Right renal pelvis (tissue), 4 donors: ENCODE data around the gene OR2S2. TPM values are rescaled to one million over a fixed set of nuclear protein-coding genes. Genes with fewer than 3 reads are reported as not detected.

Experiments used
- DNase-seq, 4 donors: peaks; one replicate each; pipeline ENCODE4 v3.0.0-alpha.2; 2013; ENCODE audit warnings: low read depth in 4 of 4, low spot score in 3 of 4, missing footprints in 1 of 4
- polyA plus RNA-seq, 4 donors: library from polyadenylated mRNA; unstranded; fragments of 120-200 nt; gene quantifications; one replicate each; pipeline ENCODE4 v1.2.1, GENCODE V29; 2013; ENCODE audit not compliant: insufficient read length in 4 of 4

Gene OR2S2
- polyA plus RNA-seq, 4 donors, result not detected

DNA sequence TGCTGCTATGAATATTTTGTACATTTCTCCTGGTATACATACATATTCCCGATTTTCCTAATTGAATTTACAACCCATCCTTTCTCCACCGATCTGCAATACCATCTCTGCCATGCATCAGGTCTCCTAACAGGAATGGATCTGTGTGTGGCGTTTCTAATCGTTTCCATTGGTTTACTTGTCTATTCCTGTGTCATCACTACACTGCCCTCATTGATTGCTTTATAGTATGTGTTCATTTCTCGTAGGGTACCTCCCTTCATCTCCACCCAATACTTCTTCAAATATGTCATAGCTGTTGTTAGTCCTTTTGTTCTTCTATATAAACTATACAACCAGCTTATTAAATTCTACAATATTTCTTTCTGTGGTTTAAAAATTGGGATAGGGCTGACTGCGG lies 7.1 kb upstream of the OR2S2 start:
- no peak for DNase-seq

DNA sequence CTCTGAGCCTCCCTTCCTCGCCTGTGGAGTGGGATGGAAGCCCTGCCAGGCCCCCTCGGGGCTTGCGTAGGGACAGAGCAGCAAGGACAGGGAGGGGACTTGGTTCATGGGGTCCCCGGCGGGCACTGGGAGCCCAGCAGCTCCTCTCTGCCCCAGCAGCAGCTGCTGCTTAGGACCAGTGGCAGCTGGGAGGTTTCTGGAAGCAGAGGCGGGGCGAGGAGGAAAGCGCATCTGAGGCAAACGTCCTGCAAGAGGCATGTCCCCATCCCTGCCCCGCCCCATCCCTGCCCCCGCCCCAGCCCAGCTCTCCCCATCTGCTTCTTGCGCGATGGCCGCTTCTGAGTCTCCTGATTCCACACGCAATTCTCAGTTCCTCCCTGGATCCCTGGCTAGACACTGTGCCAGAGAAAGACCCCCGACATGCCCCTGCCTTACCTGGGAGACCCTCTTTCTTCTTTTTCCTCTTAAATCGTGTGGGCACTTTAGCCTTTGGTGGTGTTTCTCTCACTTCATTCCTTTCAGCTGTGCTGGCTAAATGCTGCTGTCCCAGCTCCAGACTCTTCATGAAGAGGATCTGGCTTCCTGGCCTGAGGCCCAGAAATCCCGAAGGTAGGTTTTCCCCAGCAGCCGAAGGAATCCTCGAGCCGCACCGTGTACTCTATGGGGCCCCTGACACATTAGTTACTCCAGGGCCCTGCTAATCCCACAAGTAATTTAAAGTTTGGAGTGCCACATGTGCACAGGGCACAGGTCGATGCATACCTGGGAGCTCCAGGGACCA lies 4.4 kb upstream of the OR2S2 start:
- no peak for DNase-seq

DNA sequence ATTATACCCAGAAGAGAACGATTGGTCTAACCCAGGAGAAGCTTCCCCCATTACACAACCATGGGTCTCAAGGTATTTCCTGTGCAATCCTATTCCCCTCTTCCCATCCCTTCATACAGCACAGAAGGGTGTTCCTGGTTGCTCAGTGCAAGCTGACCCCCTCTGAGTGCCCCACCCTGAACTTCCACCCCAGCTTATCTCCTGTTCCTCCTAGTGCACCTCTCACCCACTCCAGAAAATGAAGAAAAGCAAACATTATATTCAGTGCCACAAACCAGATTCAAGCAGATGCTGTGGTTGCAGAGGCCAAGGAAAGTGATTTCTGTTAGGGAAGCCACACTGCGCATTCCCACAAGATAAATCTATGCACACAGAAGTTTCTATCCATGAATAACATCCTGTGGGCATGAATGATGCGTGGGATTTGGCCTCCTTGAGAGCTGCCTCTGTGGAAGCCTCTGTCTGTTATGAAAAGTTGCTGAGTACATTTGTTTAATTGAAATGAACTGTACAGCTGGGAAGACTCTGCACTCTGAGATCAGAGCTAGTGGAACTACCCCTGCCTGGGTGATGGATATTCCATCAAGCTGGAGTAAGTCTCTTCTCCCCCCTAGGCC lies 2.2 kb upstream of the OR2S2 start:
- no peak for DNase-seq

DNA sequence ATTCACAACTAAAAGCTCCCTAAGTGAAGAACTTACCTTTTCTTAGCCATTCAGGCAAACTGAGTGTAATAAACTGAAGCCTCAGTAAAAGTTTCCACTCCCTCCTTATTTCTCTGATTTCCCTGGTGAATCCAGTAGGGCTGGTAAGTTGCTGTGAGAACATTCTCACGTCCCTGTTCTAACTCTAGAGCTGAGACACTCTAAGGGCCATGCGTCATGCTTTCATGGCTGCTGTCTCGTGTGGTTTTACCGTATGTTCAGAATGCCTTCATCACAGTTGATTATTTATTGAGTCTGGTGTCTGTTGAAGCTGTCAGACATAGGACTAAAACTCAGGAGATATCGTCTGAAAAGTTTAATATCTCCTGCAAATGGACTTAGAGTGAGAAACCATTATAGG lies 1.3 kb downstream of the OR2S2 start:
- DNase-seq, result no peak

DNA sequence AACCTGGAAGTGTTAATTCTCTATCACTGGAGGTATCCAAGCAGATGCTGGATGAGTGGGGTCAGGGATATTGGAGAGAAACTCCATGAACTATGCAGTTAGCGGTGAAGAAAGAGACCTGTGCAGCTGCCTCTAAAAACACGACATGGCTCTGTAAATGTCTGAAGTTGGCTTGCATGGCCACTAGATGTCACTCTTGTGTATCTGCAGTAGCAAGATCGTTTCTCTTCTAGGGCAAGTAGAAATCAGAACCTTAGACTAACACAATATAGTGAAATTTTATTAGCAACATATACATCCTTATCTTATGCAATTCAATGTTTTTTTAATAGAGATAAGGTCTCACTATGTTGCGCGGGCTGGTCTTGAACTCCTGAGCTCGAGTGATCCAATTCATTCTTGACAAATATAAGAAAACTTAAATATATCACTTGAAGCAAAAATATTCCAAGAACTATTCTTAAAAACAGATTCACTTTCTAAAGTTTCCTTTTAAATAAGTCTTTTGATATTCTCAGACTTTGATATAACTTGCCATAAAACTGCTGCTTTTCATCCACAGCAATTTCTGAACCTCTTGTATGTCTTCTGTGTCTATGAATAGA lies 2.9 kb downstream of the OR2S2 start:
- peak; percentile 53 to 68 (median 56) for DNase-seq

DNA sequence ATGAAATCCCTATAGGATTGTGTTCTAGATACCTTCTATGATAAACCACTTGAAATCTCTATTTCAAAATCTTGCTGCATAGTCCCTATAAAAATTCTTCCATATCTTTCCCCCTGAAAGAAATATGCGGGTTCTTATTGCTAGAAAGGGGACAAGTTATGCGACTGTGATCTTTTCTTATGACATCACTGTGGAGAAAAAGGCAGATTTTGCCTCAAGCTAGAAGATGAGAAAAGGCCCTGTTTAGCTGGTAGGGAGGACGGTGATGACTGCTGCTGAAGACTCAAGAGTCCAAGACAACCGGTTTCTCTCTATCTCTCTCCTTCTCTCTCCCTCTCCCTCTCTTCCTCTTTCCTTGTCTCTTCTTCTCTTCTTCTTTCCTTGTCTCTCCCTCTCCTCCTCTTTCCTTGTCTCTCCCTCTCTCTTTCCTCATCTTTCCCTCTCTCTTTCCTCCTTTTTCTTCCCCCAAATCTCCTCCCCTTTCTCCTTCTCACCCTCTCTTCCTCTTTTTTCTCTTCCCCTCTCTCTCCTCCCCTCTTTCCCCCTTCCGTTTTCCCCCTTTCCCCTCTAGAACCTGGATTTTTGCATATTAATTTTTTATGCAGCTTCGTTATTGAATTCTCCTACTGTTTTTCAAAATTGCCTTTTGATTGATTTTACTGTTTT lies 5.3 kb downstream of the OR2S2 start:
- no peak for DNase-seq

DNA sequence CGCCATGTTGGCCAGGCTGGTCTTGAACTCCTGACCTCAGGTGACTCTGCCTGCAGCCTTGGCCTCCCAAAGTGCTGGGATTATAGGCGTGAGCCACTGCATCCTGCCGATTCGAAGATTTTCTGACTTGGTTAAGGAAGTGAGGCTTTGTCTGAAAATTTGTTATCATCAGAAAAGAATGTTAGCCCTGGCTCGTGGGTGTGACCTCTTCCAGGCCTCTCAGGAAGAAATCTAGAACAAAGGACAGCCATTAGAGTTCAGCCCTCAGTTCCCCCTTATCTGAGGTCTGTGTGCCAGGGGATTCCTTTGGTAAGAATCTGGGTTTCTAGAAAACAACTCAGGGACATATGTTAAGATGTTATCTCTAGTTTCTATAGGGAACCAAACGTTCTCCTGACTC lies 6.2 kb downstream of the OR2S2 start:
- DNase-seq, result no peak

DNA sequence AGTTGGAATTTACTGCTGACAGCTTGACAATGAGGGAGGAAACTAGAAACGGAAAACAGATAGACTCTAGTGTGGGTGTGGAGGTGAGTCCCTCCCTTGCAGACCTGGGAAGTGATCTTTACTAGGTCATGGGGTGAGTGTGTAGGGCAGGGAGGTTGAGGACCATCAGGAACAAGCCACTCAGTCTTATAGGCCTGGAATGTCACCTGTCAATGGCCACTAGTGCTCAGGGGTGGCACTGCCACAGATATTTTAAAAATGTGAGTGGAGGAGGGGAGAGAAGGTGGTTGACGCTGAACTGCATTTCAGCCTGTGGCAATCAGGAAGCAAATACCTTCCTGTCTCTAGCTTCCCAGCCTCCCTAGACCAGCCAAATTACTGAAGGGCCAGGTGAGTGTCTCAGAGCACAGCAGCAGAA lies 9.0 kb downstream of the OR2S2 start:
- no peak for DNase-seq

DNA sequence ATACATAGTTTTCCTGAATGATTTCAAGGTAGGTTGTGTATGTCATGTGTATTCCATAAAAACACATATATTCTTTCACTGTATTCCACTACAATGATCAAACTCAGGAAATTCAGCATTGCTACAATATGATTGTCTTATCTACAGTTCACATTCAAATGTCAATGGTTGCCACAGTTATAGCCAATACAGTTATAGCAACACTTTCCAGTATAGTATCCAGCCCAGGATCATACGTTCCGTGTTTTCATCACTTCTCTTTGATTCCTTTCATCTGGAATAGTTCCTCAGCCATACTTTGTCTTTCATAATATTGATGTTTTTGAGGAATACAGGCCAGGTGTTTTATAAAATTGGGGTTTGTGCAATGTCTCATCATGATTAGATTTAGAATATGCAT lies 9.5 kb downstream of the OR2S2 start:
- no peak for DNase-seq

DNA sequence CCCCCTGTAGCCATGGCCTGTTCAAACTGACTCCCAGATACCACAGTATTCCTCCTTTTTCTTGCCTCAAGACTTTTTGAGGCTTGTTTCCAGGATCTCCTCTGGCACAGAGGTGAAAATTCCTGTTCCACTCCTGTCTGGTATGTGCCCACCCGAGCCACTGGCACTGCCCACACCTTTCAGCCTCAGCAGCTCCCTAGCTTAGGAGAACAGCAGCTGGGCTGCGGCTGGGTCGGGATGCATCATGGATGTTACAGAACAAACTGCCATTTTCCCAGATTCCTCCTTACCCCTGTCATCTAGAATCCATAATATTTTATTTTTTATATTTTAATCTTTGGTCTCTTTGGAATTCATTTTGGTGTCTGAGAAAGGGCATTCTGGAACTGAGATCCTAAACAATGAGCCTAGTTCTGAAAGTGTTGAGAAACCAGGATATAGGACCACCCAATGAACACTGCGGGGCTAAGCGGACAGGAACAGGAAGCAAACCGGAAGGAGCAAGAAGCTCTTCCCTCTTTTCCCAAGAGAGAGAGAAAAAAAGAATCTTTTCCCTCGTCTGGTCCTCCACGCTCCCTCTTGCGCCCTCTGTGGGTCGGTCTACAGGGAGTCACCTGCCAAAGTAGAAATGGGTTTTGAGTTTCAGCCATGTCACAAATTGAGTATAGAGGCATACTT lies 12.5 kb downstream of the OR2S2 start:
- peak; percentile 53 to 73 (median 65) for DNase-seq

DNA sequence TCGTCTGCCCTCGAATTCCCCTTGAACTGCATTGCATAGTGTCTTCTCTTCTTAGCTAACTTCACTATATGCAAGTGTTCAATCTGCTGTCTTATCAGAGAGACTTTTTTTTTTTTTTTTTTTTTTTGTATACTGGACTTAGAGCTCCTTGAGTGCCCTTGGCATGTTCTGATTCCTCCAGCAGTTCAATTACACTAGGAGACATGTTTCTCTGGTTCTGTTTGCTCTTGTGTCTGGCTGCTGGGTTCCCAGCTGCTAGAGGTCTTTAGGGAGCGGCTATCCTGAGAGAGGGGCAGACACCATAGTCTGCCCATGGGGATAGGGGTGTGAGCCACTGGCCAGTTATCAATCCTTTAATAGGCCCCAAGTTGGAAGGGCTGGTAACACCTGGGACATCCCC lies 13.1 kb downstream of the OR2S2 start:
- DNase-seq, result no peak

DNA sequence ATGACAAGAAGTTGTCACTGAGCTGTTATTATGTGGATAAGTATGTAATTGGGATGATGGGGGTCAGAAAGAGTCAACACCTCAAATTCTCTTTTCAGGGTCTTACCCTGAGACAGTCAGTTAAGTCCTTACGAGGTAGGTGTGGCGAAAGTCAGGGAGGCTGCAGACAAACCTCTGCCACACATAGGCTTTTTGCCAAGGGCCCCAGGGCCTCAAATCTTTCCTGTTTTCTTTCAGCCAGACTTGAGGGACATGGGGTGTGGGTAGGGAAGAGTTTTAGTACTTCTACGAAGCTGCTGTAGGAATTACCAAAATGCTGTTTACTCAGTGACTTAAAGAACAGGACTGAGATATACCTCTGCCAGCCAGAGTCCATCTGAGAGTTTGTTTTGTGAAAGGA lies 13.8 kb downstream of the OR2S2 start:
- no peak for DNase-seq

DNA sequence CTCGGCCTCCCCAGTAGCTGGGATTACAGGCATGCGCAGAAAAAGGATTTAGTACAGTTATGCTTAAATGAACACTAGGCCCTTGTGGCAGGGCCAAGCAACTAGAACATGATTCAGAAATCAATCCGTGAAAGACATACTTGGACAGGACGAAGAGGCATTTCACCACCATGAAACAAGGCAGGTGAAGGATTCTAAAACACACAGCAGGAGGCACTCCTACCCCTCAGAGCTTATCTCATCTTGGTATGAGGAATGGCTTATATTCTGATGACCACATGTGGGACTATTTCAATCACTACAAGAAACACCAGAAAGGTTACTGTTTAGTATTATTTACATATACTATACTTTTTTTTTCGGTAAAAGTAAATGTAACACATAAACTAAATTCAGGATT lies 15.7 kb downstream of the OR2S2 start:
- DNase-seq, result no peak

DNA sequence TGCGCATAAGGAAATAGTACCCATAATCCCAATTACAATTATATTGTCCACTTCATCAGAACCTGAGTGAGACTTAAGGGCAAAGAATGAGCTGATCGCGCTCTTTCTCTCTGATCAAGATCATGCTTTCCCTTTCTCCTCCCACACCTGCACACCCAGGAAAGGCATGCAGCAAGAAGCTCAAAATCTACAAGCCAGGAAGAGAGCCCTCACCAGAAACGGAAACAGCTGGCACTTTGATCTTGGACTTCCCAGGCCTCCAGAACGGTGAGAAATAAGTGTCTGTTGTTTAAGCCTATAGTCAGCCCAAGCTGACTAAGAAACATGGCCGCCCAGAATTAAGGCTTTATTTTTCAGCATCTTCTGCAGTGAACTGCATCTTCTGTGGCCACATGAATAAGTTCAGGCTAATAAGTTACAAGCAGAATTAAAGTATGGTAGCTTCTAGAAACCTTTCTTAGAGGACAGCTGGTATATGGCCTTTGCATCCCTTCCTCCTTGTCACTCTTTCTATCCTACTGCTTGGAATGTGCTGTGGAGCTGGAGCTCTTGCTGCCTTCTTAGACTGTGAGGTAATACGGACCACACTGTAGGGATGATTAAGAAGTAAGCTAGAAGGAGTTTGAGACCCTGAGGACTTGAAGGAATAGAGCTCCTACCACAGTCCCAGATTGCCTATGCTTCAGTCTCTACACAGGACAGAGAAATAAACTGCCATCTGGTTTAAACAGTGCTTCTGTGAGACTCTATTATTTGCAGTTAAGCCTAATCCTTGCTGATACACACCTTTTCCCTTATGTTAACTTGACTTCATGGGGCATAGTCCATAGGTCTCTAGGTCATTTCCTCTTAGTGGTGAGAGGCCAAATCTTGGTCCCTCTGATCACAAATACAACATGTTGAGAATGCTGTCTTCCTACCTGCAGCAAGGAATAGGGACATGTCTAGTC lies 17.2 kb downstream of the OR2S2 start:
- no peak for DNase-seq

DNA sequence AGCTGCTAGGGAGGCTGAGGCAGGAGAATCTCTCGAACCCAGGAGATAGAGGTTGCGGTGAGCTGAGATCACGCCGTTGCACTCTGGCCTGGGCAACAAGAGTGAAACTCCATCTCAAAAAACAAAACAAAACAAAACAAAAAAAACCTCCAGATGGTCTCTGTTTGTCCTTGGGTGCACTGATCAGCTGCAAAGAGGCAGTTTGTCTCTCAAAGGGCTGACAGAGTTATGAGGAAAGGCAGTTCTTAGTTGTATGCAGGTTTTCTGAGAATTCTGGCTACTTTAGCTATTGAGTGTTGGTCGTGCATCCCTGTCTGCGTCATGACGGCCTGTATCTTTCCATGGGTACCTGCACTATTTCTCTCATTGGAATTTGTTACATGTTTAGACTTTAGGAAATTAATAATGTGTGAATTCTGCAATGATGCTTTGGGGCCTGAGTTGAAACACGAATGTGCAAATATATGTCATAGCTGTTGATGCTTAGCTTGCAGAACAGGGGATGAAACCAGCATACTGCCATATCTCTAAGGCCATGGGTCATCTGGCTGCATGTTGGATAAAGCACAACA lies 18.2 kb downstream of the OR2S2 start:
- DNase-seq, result no peak

DNA sequence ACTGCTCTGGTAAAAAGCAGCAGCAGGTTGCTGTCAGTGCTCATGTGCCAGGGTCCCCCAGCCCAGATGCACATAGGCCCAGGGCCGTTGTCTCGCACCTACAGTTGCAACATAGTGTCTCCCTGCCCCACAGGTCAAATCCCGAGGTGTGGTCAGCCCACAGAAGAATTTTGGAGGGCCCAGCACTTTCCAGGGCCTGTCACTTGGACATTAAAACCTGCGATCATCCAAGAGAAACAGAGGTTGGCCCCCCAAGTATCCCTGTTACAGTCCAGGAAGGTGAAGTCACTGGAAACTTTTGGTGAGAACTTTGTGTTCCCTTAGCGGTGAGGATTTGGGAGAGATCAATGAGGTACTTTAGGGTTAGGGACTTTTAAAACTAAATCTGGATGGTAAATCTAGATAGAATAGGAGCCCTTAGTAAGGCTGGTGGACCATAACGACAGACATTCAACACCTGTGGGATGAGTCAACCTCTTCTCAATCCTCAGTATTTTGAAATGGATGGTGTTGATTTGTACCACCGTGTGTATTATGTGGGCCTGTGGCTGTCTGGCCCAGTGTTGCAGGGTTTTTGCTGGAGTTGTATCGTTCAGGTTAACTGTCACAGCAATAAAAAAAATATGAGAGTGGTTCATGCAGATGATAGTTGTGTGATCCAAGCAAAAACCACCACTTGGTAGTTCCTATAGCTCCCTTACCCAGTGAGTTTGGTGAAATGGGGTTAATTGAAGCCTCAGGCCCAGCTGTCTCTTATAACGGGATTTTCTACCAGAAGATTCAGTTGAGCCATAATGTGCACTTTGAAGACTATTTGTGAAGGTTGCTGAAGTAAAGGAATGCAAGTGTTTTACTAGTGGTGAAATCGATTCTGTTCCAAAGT lies 19.2 kb downstream of the OR2S2 start:
- no peak for DNase-seq

DNA sequence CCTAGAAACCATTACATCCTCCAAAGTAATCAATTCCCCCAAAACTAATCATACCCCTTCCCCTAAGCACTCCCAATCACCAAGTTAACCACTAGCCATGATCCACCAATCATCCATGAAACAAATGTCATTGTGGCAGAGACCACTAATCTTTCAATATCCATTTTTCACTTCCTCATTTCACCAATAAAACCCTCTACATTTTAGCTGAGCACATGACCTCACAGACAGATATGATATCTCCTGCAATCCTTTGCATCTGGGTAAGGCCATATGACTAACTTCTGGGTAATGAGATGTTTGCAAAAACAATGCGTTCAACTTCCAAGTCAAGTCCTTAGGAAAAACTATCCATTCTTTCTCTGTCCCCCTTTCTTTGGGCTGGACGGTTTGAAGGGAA lies 20.7 kb downstream of the OR2S2 start:
- no peak for DNase-seq

DNA sequence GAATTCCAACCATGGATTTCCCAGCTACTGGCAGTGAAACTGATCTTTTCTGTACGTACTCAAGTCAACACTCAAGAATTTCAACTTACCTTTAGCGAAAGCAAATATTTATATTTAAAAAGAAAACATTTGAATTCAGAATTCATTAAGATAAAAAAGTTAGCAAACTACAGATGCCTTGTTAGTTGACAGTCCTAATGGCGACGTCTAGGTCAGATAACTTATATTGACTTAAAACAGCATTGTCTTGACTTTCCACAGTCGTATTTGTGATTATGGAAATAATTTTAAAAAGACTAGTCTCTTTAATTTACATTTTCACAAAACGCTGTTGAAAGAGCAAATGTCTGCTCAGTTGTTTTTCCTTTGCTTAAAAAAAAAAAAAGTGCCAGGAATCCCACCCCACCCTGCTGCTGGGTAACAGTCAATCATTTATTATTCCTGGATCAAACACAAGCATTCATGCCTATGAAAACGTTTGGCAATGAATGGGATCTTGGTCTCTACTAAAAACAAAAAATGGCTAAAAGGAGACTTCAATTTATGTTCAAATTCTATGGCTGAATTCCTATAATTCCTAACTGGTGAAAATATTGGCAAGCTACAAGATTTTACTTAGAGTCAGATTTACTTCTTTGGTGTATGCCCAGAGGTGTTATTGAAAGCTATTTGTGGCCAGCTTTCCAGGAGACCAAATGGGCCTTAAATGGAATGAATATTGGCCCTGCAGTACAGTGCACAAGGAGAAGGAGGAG lies 22.0 kb downstream of the OR2S2 start:
- DNase-seq, result no peak
